NCI-H345 treated with DMSO at 0.1 percent for 48 hours (cell line): ENCODE measurements around the gene JMJD6.
A peak's percentile ranks its signal among the peaks of the same experiment; 100 is the strongest.
"Not testable (repeated sequence)": the region's sequence is repeated elsewhere in the genome, so short reads cannot be mapped to it uniquely, and the experiment has no call there.

Experiments
- DNase-seq: peaks from one replicate; lab custom pipeline; 2025; ENCODE audit not compliant: unreplicated experiment; lab: John Stamatoyannopoulos, UW

Gene JMJD6

DNA sequence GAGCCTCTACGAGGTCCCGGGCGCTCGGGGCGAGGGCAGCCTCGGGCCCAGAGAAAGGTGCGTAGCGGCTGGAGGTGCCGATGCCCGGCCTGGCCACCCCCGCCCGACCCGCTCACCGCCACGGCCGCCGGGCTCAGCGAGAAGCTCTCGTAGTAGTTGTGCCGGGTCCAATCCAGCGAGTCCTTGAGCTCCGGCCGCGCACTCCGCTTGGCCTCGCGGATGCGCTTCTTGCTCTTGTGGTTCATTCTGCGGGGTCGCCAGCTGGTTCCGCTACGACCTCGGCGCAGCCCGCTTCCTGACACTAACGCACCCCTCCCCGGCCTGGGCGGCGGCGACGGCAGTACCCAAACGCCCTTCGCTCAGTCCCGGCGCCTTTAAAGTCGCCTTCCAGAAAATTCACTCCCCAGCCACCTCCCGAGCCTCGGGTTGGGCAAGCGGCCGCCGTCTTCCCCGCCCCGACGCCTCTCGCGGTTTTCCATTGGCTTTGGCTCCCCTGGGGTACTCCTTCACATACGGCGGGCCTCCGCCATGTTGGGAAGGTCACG, at the start of gene JMJD6:
TSS of gene JMJD6 (minus strand) at position 376 of the 545 bp plus-strand sequence. CDS start at position 245, 131 bp downstream.
- peak; percentile 97 for DNase-seq

DNA sequence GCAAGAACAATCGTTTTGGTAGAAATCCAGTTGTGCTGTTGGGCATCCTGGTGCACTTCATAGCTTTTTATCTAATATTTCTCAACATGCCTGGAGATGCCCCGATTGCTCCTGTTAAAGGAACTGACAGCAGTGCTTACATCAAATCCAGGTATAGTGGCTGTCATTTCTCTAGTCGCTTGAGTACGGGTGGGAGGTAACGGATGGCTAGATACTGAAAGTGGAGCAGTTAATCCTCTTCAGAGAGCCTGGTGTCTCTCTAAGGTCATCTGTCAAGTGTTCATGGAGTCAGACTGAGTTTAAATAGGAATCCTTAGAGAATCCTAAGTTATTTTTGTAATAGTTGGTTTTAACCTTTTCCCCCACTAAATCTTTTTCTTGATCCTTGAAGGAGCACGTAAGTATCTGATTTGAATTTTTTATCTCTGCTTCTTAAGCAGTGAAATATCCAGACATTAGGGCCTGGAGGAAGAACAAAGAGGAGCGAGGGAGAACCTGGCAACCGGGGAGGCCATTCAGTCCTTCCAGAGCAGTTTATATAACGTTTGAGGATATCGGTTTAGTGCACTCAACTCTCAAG, 48.7 kb upstream of the JMJD6 start:
- DNase-seq = no peak

DNA sequence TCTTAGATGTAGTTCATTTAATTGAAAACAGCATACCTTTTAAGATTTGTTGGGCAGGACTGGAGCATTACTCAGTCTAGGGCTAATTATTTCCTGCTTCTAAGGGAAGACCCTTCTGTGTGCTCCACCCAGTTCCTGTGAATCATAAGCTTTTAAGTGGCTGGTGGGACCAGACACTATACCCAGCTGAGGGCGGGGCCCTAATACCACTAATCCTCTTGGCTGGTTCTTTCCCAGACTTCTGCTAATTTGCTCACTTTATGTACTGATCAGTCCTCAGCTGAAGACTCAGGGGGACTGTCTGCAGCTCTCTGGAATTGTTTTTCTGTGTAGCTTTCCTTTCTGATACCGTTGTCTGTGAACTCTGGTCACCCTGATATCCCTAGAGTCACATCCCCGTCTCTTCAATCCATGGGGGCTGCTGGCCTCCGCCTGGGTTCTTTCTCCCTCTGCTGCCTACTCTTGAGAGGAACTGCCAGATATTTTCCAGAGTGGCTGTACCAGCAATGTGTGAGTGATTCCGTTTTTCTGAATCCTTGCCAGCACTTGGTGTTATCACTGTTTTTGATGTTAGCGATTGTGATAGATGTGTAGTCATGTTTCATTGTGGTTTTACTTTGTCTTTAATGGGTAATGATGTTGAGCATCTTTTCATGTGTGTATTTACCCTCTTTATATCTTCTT, 46.6 kb upstream of the JMJD6 start:
- DNase-seq = no peak

DNA sequence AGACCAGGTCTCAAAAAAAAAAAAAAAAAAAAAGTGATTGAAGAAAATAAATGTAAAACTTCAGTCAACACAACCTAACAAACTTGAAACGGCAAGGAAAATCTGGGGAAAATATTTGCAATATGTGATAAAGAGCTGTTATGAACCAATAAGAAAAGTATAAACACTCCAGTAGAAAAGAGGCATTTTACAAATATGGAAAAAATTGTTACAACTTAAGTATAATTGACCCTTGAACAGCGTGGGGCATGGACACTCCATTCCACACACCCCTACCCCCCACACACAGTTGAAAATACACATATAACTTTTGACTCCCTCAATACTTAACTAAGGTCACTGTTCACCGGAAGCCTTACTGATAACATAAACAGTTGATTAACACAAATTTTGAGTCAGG, 32.2 kb upstream of the JMJD6 start:
- no peak for DNase-seq

DNA sequence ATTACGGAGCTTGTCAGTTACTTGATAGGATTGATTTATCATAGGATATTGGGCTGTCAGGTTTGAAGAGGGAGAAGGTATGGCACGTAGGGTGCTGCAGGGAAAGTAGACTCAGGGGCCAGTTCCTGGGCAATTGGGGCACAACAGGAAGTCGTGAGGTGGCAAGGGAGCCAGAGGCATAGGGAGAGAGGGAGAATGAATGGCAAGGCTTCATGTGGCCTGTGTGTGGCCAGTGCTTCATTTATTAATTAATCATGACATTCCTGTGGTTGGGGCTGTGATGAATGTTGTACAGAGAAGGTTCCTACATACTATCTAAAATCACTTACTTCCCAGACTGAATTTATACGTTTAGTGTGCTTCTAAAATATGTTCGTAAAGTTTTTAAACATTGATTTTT, 30.9 kb upstream of the JMJD6 start:
- no peak for DNase-seq

DNA sequence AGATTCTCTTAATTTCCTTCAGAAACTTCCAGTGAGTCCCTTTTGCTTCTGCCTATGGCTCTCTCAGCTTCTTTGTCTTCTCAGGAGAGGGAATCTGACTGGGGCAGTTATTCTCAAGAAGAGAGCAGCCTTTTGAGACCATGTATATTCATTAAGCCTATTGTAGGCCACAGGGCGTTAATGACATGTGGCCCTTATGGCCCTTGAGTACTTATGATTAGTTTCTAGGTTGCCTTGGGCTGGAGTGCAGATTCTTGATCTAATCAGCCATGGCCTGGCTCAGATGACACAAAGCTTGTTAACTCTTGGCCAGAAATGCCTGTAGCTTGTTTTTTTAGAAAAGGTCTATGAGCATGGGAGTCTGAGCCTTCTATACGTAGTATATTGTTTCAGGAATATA, 28.9 kb upstream of the JMJD6 start:
- no peak for DNase-seq

DNA sequence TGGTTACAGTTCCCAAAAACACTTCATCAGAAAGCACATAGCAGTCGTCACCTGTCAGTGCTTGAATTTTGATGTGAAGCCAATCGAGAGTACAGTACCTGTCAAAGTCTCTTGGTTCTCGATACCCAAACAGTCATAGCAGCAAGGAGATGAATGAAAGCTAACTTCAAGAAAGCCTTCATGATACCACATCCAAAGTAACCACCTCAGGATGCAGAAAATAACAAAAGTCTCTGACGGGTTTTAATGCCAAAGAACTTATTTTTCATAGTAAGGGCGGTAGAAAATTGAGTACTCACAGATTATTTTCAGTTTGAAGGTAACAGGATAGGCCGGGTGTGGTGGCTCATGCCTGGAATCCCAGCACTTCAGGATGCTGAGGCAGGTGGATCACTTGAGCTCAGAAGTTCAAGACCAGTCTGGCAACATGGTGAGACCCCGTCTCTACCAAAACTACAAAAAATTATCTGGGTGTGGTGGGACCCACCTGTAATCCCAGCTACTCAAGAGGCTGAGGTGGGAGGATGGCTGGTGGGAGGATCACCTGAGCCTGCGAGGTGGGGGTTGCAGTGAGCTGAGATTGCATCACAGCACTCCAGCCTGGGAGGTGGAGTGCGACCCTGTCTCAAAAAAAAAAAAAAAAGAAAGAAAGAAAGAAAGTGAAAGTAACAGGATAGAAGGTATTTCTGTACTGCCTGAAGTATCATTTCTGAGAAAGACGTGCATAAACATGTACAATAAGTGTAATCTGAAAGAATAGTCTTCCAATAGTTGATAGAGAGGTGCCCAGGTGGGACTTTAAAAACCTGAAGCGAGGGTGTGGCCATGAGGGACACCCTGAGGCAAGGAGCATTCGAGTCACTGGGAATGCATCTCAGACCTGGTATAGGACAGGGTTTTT, 26.9 kb upstream of the JMJD6 start:
- DNase-seq = no peak

DNA sequence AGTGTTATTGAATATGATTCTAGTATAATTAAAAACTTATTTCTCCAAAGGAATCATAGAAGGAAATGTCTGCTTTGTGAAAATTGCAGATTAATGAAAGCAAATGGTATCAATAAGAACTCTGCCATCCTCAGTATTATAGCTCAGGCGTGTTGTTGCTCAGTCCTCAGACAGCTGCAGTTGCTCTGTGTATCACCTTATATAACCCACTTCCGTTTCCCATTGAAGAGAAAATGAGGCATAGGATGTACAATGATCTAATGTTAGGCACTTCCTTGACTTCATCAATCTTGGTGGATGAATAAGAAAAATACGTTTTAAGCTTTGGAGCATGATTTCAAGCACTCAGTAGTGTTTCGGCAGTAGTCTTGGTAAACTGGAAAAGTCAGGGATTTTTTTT, 25.6 kb upstream of the JMJD6 start:
- no peak for DNase-seq

DNA sequence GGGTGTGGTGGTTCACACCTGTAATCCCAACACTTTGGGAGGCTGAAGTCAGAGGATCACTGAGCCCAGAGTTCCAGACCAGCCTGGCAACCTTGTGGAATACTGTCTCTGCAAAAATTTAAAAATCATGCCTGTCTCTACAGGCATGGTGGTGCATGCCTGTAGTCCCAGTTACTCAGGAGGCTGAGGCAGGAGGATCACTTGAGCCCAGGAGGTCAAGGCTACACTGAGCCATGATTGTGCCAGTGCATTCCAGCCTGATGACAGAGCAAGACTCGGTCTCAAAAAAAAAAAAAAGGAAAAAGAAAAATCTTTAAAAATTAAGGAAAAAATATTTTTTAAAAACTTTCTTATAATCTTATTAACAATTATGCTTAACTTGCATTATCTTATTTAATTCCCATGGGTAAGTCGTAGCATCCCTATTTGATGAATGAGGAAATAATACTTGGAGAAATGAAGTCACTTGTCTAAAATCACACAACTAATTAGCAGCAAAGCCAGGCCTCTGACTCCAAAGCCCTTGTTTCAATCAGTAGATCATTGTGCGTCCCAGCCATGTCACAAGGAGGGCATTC, 25.1 kb upstream of the JMJD6 start:
- no peak for DNase-seq

DNA sequence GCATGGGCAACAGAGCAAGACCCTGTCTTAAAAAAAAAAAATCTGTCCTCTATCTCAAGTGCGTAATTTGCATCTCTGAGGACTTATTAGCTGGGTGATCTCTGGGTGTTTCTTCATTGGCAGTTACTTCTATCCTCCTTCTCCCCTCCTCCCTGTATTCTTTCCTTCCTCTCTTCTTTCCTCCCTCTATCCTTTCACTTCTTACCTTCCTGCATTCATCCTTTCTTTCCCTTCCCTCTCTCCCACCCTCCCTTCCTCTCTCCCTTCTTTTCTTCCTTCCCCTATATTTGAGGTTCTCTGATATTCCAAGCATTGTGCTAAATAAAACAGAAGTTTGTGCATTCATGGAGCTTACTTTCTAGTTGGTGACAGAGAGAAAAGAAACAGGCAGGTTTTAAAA, 22.3 kb upstream of the JMJD6 start:
- DNase-seq = no peak

DNA sequence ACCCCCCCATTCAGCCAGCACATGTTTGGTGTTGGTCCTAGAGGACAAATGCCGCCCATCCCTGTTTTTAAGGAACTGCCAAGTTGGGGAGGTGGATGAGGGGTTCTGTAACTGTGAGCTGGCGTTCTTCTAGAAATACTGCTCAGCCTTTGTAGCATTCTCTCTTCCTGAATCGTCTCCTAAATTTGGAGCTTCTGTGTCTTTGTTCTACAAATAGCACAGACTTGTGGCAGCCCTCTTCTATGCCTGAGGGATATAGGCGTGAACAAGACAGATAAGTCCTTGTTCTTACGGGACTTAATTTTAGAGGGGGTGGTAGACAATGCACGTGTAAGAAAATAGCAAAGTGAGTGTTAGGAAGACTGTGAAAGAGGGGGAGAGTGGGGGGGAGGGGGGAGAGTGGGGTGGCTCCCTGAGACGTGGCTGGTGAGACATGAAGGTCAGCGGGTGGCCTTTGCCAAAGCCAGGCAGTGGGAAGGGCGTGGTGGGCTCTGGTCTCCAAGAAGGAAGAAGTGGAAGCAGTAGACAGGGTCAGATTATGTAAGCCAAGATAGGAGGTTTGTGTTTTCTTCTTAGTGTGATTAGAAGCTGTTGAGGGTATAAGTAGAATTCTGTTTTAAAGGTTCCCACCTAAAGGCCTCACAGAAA, 21.4 kb upstream of the JMJD6 start:
- no peak for DNase-seq

DNA sequence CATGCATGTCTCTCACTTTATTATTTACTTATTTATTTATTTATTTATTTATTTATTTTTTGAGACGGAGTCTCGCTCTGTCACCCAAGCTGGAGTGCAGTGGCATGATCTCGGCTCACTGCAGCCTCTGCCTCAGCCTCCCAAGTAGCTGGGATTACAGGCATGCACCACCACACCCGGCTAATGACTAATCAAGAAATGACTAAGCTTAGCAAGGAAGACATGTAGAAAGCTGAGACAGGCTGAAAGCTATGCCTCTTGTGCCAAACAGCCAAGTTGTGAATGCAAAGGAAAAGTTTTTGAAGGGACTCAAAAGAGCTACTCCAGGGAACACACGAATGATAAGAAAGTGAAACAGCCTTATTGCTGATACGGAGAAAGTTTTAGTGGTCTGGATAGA, 19.4 kb upstream of the JMJD6 start:
- not testable (repeated sequence) for DNase-seq

DNA sequence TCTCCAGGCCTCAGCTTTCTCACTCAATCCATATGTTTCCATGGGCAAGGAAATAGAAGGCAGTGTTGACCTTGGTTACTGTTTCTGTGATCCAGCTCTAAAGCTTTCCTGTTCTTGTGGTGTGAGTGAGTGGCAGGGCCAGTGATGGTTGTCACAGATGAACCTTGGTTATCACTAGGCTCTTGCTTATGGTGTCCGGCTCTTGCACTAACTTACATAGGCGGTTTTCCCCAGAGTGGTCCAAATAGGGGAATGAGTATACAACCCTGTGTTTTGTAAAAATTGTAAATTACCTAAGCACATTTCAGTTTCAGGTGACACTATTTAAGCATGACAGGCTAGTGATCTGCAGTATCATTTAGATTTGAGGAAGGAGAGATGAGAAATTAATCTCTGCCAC, 18.3 kb upstream of the JMJD6 start:
- DNase-seq = no peak

DNA sequence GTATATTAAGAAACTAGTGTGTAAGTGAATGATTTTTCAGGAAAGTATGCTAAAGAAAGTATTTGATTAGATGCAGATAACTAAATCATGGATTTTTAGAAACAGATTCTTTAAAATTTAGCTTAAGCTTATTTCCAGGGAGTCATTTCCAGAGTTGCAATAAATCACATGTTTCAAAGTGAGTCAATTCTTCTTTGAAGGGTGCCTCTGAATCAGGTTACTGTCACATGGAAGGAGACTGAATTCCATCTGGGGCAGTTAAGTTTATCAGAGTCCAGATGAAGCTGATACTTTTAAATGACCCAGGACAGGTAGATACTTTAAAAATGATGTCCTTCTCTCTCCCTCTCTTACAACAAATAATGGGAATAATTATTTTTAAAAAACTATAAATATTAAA, 16.6 kb upstream of the JMJD6 start:
- no peak for DNase-seq

DNA sequence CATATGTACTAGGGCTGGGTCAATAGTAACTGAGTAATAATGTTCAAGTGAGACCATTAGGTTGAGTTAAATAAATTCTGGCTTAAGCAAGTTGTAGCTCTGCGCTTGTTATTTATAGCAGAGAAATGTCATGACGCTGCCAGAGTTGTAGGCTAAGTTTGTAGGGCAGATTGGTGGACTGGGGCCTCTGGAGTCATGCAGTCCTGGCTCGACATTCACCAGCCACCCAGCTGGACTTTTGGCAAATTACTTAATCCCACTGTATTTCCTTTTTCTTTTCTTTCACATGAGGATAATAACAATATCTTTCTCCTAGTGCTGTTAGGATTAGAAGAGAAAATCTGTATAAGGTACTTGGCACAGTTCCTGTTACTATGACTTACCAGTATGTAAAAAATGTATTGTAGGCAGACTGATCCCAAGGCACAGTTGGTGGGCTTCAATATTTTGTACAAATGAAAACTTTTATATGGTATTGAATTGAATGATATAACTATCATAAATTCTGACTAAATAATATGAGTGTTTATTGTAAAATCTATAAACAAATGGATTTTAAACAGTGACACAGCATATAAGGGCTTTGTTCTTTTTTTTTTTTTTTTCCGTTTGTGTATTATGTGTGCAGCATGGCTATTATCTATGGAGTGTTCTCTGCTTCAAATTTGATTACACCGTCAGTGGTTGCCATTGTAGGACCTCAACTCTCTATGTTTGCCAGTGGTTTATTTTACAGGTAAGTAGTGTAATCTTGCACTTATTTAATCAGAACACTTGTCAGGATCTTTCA, 14.1 kb upstream of the JMJD6 start:
- no peak for DNase-seq

DNA sequence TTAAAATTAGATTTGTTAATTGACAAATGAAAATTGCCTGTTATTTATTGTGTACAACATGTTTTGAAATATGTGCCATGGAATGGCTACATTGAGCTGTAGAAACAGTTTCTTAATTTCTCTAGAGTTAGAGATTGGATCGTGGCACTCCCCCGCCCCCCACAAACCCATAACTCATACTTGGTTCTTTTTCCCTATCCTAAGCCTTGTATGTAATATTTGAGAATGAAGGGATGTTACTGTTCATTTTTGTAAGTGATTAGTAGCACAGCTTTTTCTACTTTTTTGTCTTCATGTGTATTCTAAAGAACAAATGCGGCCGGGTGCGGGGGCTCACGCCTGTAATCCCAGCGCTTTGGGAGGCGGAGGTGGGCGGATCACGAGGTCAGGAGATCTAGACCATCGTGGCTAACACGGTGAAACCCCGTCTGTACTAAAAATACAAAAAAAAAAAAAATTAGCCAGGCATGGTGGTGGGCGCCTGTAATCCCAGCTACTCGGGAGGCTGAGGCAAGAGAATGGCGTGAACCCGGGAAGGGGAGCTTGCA, 13.2 kb upstream of the JMJD6 start:
- not testable (repeated sequence) for DNase-seq

DNA sequence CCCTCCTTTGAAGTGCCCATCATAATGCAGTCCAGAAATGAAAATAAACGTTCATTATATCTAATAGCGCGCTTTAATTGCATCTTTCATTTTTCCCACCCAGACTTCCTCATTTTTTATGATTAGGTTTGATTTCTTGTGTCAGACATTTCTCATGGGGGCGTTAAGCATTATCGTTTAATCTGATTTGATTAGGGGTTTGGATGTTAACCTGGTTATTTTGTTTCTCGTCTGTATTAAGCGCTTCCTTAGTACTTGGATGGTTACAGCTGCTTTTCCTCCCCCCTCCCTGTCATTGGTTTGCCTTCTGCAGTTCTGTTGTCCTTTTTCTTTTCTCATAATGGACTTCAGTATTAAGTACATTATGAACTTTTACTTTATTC, 12.1 kb upstream of the JMJD6 start:
- no peak for DNase-seq

DNA sequence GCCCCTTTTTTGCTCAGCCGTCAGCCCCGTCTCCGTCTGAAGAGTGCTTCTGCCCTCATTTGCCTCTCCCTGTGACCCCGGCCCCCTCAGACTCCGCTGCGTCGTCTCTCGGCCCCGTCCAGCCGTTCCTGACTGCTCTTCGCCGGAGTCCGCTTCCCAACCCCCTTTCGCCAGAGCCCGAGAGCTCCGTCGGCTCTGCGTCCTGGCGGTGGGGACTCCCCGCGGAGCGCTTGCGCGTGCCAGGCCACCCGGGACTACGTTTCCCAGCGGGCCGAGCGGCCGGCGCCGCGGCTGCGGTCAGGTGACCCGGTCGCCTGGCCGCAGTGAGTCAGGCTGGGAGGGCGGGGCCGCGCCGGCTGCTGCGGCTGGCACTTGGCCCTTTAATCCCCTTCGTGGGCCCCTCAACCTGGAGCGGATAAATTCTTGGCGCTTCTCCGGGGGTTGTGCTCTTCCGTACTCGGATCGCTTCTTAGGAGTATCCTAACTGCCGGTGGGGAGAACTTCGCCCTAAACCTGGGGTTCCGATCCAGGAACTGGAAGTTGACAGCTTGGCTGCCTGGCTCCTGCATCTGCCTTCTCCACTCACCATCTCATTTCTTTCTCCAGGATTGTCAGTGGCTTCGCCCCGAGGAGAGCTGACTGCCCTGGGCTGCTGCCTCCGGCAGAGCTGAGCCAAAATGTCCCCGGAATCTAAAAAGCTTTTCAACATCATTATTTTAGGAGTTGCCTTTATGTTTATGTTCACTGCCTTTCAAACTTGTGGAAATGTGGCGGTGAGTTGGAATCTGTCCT, 11.5 kb upstream of the JMJD6 start, which contains the start of gene MFSD11:
TSS of gene MFSD11 (plus strand) at position 444 of the 792 bp plus-strand sequence. CDS start at position 678, 234 bp downstream.
- peak; percentile 95 for DNase-seq
